Measurements from ENCODE around the gene TSPAN5.
A peak's percentile ranks its signal among the peaks of the same experiment; 100 is the strongest.

The TSPAN5 gene

GRCh38 chr4:98620087-98620784 is 38.2 kb downstream of the TSPAN5 start:
- no peak for DNase-seq (ENCODE audit: low read depth)
- TF ChIP-seq CTCF (conservative IDR thresholded peaks at IDR 0.05; ENCODE audit: low read length), result no peak
- no peak overlapping the region for H3K4me3 ChIP-seq (ENCODE audit: low read length)

GRCh38 chr4:98619180-98619579 is 39.2 kb downstream of the TSPAN5 start:
- TF ChIP-seq CTCF (conservative IDR thresholded peaks at IDR 0.05; ENCODE audit: low read length), result no peak
- H3K4me3 ChIP-seq (ENCODE audit: low read length), result no peak overlapping the region

GRCh38 chr4:98618680-98619079 is 39.7 kb downstream of the TSPAN5 start:
- DNase-seq (ENCODE audit: low read depth), result no peak
- no peak for TF ChIP-seq CTCF (conservative IDR thresholded peaks at IDR 0.05; ENCODE audit: low read length)
- no peak overlapping the region for H3K4me3 ChIP-seq (ENCODE audit: low read length)

More at GRCh38 chr4:98619180-98619579, 39.2 kb downstream of the TSPAN5 start:
- no peak for DNase-seq (ENCODE audit: low read depth)

- no peak for TF ChIP-seq CTCF (conservative IDR thresholded peaks at IDR 0.05; ENCODE audit: low read length)
- DNase-seq (ENCODE audit: low read depth), result no peak
Measured at GRCh38 chr4:98617358-98618047, 40.9 kb downstream of the TSPAN5 start.

GRCh38 chr4:98615991-98616390 is 42.4 kb downstream of the TSPAN5 start:
- TF ChIP-seq CTCF (conservative IDR thresholded peaks at IDR 0.05; ENCODE audit: low read length), result no peak
- no peak overlapping the region for H3K4me3 ChIP-seq (ENCODE audit: low read length)
- no peak for DNase-seq (ENCODE audit: low read depth)

More at GRCh38 chr4:98617358-98618047, 40.9 kb downstream of the TSPAN5 start:
- no peak overlapping the region for H3K4me3 ChIP-seq (ENCODE audit: low read length)

- peak; percentile 69 for DNase-seq (ENCODE audit: low read depth)
- H3K4me3 ChIP-seq (ENCODE audit: low read length), result no peak overlapping the region
- no peak for TF ChIP-seq CTCF (conservative IDR thresholded peaks at IDR 0.05; ENCODE audit: low read length)
Measured at GRCh38 chr4:98614662-98615061, 43.7 kb downstream of the TSPAN5 start.

- no peak for DNase-seq (ENCODE audit: low read depth)
- no peak overlapping the region for H3K4me3 ChIP-seq (ENCODE audit: low read length)
- no peak for TF ChIP-seq CTCF (conservative IDR thresholded peaks at IDR 0.05; ENCODE audit: low read length)
Measured at GRCh38 chr4:98614094-98614493, 44.3 kb downstream of the TSPAN5 start.

All from AG10803 (cell line).